Fibroblast of skin of left biceps (primary cell): ENCODE results near the gene KRTAP5-6.
"Not testable (repeated sequence)": the region's sequence is repeated elsewhere in the genome, so short reads cannot be mapped to it uniquely, and the experiment has no call there.

Experiments used
- DNase-seq, 2 experiments: peaks; one replicate each; pipeline ENCODE4 v3.0.0-alpha.2; 2013; ENCODE audit warnings: low read depth in 2 of 2

Gene KRTAP5-6

DNA sequence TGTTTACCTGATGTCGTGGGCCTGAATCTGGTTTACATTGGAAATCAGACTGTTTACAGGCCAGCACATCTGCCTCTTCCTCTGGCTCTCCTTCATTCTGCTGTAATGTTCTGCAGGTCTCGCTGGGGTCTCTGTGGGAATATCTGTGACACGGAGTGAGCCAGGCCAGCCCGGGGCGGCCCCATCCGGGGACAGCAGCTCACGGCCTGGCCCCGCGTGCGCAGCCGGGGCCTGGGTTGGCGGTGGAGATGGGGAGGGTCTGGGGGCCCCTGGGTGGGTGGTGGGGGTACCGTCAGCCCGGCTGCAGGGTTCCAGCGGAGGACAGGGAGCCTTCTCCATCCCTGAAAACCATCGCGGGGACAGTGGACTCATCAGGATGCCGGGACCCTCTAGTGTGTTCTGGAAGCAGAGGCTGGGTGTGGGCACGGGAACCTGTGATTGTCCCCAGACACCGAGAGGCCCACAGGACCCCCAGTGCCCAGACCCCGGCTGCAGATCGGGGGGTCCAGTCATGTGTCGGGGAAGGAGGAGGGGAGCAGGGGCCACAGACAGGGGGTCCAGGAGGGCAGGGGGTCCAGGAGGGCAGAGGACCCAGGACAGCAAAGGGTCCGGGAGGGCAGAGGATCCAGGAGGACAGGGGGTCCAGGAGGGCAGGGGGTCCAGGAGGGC is 13.0 kb upstream of the KRTAP5-6 start:
- not testable (repeated sequence) for DNase-seq

DNA sequence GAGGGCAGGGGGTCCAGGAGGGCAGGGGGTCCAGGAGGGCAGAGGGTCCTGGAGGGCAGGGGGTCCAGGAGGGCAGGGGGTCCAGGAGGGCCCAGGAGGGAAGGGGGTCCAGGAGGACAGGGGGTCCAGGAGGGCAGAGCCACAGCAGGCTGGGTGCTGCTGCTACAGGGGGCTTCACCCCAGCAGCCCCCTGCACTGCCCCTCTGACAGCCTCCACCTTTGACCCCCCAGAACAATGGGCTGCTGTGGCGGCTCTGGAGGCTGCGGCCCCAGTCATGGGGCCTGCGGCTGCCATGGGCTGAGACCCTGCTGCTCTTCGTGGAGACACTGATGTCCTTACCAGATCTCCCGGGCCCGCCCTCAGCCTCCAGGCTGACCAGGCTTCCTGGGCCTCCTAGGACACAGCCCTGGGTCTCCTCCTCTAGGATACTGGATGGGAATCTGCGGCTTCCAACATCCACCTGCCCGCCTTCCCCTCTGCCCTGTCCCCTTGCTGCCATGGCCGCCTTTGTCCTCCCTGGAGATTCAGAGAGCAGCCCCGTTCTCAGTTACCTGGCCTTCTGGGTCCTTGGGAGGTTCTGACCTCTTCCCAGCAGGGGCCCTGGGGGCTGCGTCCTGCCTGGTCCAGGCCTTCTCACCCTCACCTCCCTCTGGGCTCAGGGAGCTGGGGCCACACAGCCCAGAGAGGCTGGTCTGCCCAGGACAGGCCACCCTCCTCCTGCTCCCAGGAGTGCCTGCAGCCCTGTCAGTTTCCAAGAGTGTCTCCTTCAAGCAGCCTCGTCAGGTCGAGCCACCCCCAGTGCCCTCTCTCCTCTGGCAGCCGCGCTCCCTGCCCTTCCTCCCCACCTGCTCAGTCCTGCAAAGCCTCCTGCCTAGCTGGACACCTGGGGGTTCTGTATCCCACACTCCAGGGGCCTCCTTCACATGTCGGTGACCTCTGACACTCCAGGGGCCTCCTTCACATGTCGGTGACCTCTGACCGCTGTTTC is 11.8 kb upstream of the KRTAP5-6 start:
- not testable (repeated sequence) for DNase-seq

DNA sequence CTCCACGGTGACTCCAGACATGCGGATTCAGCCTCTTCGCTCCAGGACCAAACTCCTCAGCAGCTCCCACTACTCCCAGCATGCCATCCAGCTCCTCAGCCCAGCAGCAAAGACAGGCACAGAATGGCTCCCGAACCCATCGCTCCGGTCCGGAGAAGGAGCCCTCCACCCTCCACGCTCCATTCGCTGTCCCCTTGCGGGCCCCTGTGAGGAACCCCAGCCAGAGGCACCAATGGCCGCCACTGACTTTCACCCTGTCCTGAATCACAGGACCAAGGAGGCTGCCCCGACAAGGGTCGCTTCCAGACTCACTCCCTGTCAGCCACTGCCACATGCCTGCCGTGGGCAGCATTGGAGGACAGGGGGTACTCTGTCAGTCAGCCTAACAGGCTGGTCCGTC is 10.8 kb upstream of the KRTAP5-6 start:
- DNase-seq, result not testable (repeated sequence)

DNA sequence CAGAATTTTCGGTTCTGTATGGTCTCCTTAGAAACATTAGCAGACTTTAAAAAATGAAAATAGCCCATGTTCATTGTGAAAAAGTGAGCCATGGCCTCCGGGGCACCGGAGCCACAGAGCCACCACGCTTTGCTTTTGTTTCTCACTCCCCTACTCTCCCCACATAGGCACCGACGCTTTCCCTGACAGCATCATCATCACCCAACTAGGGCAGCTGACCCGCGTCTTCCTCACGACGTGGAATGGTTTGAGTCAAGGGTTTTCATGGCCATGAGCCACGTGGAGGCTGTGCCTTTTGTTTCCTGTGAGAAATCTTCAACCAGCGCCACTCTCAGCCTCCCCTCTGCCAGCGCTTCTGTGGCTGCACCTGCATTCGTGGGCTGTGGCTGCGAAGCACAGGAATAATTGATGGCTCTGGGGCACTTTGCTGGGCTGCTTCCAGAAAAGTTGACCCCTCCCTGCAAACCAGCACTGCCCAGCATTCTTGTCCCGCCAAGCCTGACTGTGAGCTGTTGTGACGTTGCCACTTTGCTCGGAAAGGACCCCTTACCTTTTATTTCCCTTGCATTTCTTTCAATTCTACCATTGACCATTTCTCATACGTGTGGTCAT is 8.6 kb upstream of the KRTAP5-6 start:
- DNase-seq, result not testable (repeated sequence)

DNA sequence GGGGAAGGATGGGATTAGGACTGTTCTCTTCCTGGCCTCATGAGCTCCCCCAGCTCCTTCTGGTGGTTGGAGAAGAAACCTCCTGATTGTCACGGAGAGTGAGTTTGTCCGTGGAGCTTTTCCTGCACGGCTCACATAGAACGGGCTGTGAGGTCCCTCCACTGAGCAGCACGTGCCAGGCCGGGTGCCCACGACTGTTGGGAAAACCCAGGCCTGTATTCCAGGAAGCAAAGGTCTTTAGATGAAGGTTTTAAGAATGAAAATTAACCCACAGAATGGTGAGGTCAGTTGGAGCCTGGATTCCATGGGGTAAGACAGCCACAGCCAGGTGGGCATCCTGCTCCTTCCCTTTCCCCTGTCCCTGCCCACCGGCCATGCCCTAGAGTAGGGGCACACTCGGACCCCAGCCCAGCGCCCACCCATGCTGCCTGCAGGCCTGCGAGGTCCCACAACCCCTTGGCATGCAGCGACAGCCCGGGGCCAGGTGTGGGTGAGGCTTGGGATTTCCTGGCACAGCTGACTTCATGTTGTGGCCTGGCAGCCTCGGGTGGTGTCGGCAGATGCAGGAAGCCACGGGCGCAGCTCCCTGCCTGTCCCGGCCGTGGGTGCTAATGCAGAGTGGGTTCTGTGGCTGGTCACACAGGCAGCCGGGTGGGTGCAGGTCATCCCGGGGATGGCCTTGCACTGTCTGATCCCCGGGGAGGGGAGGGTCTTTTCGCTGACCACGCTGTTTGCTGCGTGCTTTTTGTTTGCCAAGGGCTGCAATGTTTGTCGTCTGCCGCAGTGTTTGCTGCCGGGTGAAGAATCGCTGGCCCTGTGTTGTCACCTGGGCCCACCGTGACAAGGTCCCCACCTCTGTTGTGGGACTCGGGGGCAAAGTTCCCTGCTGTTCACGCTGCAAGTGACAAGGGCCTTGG is 7.5 kb upstream of the KRTAP5-6 start:
- not testable (repeated sequence) for DNase-seq

DNA sequence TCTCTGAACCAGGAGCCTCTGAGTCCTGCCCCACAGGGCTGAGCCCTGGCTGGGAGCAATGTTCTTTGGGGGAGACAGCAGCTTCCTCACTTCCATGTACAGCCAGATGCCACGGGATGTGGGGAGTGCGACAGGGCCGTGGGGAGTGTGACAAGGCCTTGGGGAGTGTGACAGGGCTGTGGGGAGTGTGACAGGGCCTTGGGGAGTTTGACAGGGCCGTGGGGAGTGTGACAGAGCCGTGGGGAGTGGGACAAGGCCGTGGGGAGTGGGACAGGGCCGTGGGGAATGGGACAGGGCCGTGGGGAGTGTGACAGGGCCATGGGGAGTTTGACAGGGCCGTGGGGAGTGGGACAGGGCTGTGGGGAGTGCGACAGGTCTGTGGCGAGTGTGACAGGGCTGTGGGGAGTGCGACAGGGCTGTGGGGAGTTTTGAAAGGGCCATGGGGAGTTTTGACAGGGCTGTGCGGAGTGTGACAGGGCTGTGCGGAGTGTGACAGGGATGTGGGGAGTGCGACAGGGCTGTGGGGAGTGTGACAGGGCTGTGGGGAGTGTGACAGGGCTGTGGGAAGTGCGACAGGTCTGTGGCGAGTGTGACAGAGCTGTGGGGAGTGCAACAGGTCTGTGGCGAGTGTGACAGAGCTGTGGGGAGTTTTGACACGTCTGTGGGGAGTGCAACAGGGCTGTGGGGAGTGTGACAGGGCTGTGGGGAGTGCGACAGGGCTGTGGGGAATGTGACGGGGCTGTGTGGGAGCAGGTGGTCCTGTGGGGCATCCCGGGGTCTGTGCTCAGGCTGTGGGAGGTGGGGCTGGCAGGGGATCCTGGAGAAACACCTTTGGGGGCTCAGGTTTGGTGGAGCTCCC is 6.6 kb upstream of the KRTAP5-6 start:
- no peak for DNase-seq

DNA sequence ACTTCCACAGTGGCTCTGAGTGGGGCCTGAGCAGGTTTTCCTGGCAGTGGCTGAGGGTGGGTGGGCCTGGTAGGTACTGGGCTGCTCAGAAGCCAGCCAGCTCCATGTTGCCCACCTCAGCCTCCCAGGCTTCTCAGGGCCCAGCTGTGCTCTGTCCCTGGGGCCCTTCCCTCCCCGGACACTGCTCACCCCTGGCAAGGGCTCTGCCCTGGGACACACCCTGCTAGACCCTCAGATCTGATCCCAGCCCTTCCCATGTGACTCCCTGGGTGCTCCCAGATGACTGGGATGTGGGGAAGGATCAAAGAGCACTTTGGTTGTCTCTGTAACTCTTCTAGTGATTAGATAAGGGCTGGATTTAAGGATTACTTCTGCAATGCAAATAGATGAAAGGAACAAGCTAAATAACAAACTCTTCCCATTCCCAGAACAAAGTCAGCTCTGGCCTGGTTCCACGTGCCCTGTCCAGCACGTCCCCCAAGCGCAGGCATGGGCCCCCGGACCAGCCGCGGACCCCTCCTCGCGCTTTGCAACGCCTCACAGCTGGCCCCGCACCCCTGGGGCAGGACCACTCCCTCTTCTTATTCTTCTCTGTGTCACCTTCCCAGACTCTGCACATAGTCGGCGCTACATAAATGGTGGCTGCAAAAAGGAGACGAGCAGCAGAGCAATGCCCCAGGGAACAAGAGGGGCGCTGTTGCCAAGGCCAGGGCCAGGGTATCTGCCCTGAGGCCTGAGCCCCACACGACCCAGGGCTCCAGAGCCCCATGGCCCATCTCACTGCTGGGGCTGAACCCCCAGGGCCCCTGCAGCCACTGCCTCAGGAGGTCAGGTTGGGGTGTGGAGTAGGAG is 5.7 kb upstream of the KRTAP5-6 start:
- no peak for DNase-seq

DNA sequence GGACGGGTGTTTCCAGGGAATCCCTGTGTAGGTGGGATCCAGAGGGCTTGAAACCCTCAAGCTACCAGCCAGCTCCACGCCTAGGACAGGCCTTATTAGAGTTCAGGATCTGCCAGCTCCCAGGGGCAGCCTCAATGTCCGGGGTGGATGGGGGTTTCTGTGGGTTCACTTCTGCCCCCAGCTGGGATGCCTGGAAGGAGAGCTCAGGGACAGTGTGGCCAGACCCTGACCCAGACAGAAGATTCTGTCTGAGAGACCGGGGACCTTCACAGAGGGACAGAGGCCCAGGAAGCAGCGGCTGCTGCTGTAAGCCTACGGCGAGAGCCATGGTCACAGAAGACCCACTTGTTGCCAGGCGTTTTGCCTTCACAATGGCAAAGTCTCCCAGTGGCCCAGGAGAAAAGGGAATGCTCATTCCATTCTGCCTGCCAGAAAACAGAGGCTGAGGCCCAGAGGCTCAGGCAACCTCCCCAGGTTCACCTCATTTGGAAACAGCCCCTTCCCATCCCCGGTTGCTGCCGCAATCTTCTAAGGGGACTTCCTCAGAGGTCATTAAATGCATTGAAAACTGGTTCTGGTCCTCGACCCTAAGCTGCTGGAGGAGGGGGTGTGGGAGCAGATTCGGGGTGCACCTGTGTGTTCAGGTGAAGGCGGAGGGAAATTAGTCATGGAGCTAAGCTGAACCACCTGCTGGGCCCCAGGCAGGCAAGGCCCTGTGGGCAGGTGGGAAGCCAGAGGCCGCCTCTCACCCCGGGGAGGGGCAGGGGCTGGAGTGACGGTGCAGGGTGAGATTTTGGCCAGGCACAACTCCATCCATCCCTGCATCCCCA is 4.9 kb upstream of the KRTAP5-6 start:
- no peak for DNase-seq

DNA sequence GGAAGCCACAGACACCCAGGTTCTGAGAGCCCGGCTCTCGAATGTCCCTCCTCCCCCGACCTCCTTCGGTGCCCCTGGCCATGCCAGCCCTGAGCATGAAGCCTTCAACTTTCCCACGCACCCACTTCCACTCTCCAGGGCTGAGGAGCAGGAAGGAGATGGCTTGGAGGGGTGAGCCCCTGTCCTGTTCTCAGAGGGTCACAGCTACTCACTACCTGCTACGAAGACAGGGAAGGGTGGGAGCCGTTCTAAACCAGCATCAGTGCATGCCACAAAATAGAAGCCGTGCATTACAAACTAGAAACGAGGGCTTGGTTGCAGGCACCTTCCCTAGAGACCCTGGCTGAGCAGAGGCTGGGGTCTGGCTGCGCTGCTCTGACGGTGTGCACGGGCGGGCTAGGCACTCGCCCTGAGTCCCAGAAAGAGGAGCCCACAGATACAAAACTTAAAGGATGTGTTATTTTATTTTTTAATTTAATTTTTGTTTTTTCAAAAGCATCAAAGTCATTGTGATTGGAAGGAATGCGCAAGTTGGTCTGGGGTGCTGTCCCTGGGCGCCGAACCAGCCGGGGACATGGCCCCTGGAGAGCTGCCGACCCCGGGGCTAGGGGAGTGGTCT is 4.2 kb upstream of the KRTAP5-6 start:
- DNase-seq, result no peak

DNA sequence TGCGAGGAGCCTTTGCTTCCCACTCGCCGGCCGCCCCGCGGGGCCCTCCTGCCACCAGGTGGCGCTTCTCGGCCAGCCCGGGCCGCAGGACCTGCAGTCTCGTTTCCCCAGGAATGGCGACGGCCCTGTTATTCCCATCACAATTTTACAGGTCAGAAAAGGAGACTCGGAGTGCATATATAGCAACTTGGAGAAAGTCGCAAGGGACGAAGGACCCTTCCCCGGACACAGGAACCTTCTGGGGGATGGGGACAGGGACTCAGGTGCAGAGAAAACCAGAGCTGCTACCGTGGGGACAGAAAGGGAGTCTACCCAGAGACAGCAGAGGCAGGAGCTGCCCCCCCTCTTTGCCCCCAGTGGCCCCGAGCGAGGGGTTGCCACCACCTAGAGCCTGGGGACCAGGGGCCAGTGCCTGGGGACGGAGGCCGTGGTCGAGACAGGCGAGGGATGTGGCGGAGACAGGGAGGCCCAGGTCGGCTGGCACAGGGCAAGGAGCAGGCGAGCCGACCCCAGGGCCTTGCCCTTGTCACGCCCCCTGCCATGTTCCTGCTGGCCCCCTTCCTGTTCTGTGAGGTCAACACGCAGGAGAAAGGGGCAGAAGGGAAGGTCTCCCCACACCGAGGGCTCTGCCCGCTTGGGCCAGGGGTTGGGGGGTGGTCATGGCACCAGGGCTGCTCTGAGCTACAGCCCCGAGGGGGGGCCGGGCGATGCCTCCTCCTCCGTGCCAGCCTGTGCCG is 3.5 kb upstream of the KRTAP5-6 start:
- peak; percentile 25 for DNase-seq

DNA sequence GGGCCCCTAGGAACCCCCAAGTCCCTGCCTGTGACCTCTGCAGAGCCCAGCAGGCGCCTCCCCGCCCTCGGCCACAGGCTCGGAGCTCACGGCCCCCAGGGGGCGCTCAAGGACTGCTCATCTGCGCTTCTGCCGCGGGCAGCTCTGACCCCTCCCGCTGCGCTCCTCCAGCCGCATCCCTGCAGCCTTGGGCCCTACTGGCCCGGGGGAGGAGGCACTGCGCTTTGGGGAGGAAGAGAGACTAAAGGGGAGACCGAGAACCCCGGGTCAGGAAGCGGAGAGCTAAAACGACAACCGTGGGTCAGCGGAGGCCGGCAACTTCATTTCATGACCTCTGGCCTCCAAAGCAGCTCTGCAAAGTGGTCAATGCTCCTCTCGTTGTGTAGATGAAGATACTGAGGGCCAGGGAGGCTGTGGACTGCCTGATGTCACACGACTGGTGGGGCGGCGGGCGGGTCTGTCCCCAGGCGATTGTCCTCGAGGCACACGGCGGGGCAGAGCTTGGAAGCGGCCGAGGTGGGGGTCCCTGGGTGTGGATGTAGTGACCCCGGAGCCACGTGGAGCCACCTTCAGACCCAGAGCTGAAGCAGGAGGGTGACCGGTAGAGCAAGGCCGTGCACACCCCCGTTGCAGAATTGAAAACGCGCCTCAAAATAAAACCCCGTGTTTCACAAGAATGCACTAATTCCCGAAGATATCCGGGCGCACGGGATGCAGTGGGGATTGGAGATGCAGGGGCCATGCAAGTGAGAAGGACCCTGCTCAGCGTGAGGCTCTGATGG is 2.7 kb upstream of the KRTAP5-6 start:
- DNase-seq, result peak; percentile 33 to 42

DNA sequence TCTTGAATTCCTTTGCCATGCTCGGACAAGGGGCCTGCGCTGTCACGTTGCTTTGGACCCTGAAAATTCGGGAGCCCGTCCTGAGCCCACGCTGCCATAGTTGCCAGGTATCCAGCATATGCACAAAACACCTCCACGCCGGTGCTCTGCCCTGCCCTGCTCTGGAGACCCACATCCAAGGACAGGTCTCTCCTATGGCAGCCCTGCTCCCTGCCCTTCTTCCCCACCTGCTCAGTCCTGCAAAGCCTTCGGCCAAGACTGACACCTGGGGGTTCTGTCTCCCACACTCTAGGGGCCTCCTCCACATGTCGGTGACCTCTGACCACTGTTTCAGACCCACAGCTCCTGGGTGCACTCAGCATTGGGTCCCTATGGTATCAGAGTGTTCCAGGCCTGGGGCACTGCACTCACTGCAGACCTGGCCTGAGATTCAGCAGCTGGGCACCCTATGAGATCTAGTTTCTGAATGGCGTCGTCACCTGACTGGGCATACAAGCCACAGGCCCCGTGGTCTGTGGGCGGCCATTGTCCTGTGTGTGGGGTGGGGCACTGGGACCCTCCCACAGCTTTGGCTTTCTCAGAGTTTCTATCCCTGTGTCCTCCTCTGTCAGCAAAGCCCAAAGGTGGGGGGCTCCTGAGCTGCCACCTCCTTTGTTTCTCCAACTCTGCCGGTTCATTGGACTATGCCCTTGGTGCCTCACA is 2.0 kb upstream of the KRTAP5-6 start:
- DNase-seq, result no peak

DNA sequence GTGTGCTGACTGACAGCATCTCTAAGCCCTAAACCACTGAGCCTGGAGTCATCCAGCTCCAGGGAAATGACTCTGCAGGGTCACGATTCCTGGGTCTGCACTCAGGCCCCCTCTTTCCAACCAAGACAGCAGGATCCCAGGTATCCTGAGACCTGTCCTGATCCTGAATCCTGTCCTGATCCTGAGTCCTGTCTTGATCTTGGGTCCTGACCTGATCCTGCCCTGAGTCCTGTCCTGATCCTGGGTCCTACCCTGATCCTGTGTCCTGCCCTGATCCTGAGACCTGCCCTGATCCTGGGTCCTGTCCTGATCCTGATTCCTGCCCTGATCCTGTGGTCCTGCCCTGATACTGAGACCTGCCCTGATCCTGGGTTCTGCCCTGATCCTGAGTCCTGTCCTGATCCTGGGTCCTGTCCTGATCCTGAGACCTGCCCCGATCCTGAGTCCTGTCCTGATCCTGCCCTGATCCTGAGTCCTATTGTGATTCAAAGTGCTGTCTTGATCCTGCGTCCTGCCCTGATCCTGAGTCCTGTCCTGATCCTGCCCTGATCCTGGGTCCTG is 1.4 kb upstream of the KRTAP5-6 start:
- DNase-seq, result no peak

DNA sequence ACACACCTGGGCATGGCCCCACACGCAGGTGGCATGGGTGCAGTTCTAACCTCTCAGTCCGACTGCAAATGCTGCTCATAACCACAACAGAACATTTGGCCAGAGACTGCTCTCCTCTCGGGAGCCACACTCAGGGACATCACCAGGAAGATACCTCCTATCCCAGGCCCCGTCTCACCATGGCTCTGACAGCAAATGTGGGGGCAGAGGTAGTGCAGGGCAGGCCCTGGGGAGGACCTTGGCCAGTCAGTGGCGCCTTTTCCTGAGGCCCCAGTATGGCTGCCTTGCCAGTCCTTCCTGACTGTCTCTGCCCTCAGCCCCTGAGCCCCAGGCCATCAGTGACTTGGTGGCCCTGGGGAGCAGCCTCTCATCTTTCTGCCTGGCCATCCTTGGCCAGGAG is 2.8 kb downstream of the KRTAP5-6 start:
- no peak for DNase-seq

DNA sequence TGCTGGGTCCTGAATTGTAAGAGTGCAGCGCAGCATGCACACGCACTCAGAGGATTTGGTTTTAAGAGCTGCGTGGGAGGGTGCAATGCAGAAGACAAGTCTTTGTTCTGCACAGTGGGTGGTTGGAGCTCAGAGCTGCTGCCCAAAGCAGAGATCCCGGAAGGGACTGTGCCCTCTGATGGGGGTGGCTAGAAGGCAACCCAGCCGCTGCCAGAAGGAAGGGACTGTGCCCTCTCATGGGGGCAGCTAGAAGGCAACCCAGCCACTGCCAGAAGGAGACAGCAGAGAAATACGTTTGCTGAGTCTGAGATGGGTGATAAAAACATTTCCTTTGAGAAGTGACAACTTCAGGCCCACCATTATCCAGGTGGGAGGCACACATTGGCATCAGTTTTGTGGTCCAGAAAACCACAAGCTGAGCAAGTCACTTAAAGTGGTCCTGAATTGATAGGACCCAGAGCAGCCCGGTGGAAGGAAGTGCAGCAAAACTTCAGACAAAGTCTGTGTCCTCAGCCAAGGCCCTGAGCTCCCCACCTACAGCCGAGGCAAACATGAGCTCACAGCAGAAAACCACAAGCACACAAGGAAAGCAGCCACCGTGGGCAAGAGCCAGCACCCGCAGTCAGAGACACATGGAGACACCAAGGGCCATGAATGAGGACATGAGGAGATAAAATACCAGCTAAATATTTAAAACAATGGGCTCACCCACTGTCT is 4.3 kb downstream of the KRTAP5-6 start:
- DNase-seq, result no peak
